ENCODE data around the gene APC2. TPM values are rescaled to one million over a fixed set of nuclear protein-coding genes. Genes with fewer than 3 reads are reported as not detected.

Gene APC2
- total RNA-seq, 1 experiment from 2014 or later: 1.6 TPM

GRCh38 chr19:1471515-1472160 lies 21.7 kb downstream of the APC2 start:
- ChIA-PET POLR2A (ENCODE audit: unreplicated experiment) (interaction anchor here (0.5 kb wide), 1 partner anchor 57 kb away, joined by 5 read pairs; no protein-coding TSS in a partner anchor), CTCF (no interaction called here)
- DNase-seq: no peak
- H3K79me2 ChIP-seq (ENCODE audit: low read depth): 0 out of 2 replicates have a peak, but pooled peaks cover 2% of the 10 kb centered on the region
- BruUV-seq (replicated peaks): no TSS peak
- no peaks in the 10 kb centered on the region for H3K9me2 ChIP-seq (ENCODE audit: insufficient read depth)
- no peaks in the 10 kb centered on the region for H3K9me3 ChIP-seq (ENCODE audit: insufficient read depth, low read depth)
- H3K4me3 ChIP-seq: no peak overlapping the region
- H3K4me1 ChIP-seq (replicated peaks; ENCODE audit: insufficient read depth): no peaks in the 10 kb centered on the region
- H3K4me2 ChIP-seq: peak overlapping the region; percentile 55; the same call in 1 of the 2 replicates
- no peaks in the 10 kb centered on the region for H3K36me3 ChIP-seq (ENCODE audit: low read depth)
- H2AFZ ChIP-seq: no peak overlapping the region
- H3F3A ChIP-seq (ENCODE audit: insufficient read depth, low read depth): no peaks in the 10 kb centered on the region
- no peaks in the 10 kb centered on the region for H3K27me3 ChIP-seq (ENCODE audit: insufficient read depth, low read depth)
- H3K27ac ChIP-seq: no peak overlapping the region
- no peak for TF ChIP-seq EZH2 (IDR thresholded peaks at IDR 0.05; ENCODE audit: low read depth)
- no peak for TF ChIP-seq CTCF (conservative IDR thresholded peaks at IDR 0.05)
- peaks cover 4% of the 10 kb centered on the region for H4K20me1 ChIP-seq (ENCODE audit: insufficient read depth)
- intact Hi-C loops (cut with micrococcal nuclease; ENCODE audit: unreplicated experiment): no loop called here

DNA sequence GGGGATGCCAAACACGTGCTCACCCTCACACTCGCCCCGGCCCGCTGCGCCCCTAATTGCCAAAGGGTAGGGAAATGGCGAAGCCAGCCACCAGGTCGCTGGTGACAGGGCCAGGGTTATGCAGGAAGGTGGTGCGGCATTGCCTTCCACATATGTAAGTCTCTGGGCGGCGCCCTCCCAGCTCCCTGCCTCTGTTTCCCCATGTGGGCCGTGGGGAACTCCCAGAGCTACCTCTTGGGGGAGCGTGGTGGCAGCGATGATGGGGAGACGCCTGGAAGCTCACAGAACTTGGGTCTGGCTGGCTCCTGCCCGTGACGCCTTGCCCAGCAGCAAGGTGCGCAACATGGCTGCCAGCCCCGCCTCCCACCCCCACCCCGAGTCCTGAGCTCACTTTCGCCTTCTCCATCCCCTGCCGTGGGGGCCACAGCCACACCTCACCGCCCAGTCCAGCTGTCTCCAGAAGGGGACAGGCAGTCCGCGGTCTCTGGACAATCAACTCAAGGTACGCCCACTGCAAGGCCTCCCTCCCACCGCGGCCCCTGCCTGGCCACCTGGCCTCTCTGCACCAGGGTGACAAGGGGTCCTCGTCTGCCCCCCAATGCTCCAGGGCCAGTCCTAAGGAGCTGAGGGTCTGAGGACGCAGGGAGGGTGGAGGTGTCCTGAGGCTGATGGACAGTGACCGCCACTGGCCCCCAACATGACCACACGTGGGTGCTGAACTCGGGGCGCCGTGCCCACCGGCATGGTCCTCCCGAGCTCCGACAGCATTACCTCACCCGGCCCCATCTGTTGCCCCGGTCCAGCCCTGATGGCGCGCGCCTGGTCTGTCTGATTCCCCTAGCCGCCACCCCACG lies 22.5 kb downstream of the APC2 start:
- Histone ChIP-seq H3K27ac (no peak overlapping the region), H3K9me2 (ENCODE audit: insufficient read depth) (no peaks in the 10 kb centered on the region), H3K4me1 (replicated peaks; ENCODE audit: insufficient read depth) (0 out of 2 replicates have a peak, but pooled peaks cover 3% of the 10 kb centered on the region), H3K27me3 (ENCODE audit: insufficient read depth, low read depth) (no peaks in the 10 kb centered on the region), H2AFZ (no peak overlapping the region), H3K9me3 (ENCODE audit: insufficient read depth, low read depth) (no peaks in the 10 kb centered on the region), H3K79me2 (ENCODE audit: low read depth) (0 out of 2 replicates have a peak, but pooled peaks cover 6% of the 10 kb centered on the region), H3F3A (ENCODE audit: insufficient read depth, low read depth) (peaks cover 5% of the 10 kb centered on the region; the same call in 1 of the 2 replicates), H4K20me1 (ENCODE audit: insufficient read depth) (peaks cover 8% of the 10 kb centered on the region), H3K36me3 (ENCODE audit: low read depth) (no peaks in the 10 kb centered on the region), H3K4me2 (no peak overlapping the region), H3K4me3 (no peak overlapping the region)
- ChIA-PET POLR2A (ENCODE audit: unreplicated experiment) (no interaction called here), CTCF (no interaction called here)
- intact Hi-C loops (cut with micrococcal nuclease; ENCODE audit: unreplicated experiment): no loop called here
- BruUV-seq (replicated peaks): no TSS peak
- TF ChIP-seq EZH2 (IDR thresholded peaks at IDR 0.05; ENCODE audit: low read depth) (no peak), CTCF (conservative IDR thresholded peaks at IDR 0.05) (no peak)
- DNase-seq: no peak

DNA sequence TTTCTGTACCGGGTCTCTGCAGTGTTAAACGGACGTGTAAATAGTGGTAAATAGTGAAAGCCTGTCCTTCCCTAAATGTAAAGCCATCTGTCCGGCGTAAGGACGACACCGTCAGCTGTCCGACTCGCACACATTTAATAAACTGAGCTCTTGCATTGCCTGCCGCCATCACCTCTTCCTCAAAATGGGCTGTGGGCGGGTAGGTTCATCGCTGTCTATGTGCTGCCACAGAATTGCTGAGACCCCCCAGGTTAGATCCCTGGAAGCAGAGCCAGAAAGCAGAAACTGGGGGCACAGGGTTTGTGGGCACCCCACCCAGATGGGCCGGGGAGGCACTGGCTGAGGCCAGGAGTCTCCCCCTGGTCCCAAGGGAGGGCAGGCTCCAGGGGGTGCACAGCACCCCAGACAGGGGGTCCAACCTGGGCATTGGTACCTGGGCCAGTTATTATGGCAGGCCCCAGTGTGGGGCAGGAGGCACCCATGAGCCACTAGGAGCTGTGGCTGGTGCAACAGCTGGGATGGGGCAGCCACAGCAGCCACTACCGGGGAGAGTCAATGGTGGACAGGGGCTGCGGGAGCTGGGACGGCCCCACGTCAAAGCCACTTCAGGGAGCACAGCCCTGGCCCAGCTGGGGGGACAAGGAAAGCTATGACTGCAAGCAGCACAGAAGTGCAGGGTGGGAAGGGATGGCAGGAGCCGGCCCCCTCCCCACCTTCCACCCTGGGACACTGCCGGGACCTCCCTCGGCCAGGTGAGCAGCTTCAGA lies 23.3 kb downstream of the APC2 start:
- Histone ChIP-seq H3F3A (ENCODE audit: insufficient read depth, low read depth) (peaks cover 5% of the 10 kb centered on the region; the same call in 1 of the 2 replicates), H3K27ac (no peak overlapping the region), H3K4me1 (replicated peaks; ENCODE audit: insufficient read depth) (0 out of 2 replicates have a peak, but pooled peaks cover 9% of the 10 kb centered on the region), H3K4me3 (no peak overlapping the region), H3K9me2 (ENCODE audit: insufficient read depth) (no peaks in the 10 kb centered on the region), H3K79me2 (ENCODE audit: low read depth) (peaks cover 11% of the 10 kb centered on the region; the same call in 1 of the 2 replicates), H2AFZ (no peak overlapping the region), H4K20me1 (ENCODE audit: insufficient read depth) (peaks cover 8% of the 10 kb centered on the region), H3K36me3 (ENCODE audit: low read depth) (no peaks in the 10 kb centered on the region), H3K27me3 (ENCODE audit: insufficient read depth, low read depth) (no peaks in the 10 kb centered on the region), H3K4me2 (no peak overlapping the region), H3K9me3 (ENCODE audit: insufficient read depth, low read depth) (no peaks in the 10 kb centered on the region)
- no peak for TF ChIP-seq CTCF (conservative IDR thresholded peaks at IDR 0.05)
- no peak for TF ChIP-seq EZH2 (IDR thresholded peaks at IDR 0.05; ENCODE audit: low read depth)
- intact Hi-C loops (cut with micrococcal nuclease; ENCODE audit: unreplicated experiment): no loop called here
- BruUV-seq (replicated peaks): no TSS peak
- ChIA-PET POLR2A (ENCODE audit: unreplicated experiment) (no interaction called here), CTCF (no interaction called here)
- DNase-seq: no peak

All from PC-9 (cell line).